ENCODE measurements around the gene SNX5.

The SNX5 gene

GRCh38 chr20:17968366-17969277, at the start of gene SNX5, which contains the start of gene MGME1:
SNX5 (minus strand) TSS chr20:17968794; CDS start chr20:17968425, 369 bp downstream.
MGME1 (plus strand) TSS chr20:17969018; CDS start chr20:17969860, 842 bp downstream.
- in situ Hi-C loops (cut with MboI; ENCODE audit: low sequenced_read_pairs), result no loop called here

- in situ Hi-C loops (cut with MboI; ENCODE audit: low sequenced_read_pairs), result no loop called here
Measured at GRCh38 chr20:18018100-18018499, 49.5 kb upstream of the SNX5 start.

GRCh38 chr20:18016772-18017171, 48.2 kb upstream of the SNX5 start:
- in situ Hi-C loops (cut with MboI; ENCODE audit: low sequenced_read_pairs), result no loop called here

GRCh38 chr20:18014411-18014810, 45.8 kb upstream of the SNX5 start:
- in situ Hi-C loops (cut with MboI; ENCODE audit: low sequenced_read_pairs), result no loop called here

GRCh38 chr20:18012901-18013300, 44.3 kb upstream of the SNX5 start:
- in situ Hi-C loops (cut with MboI; ENCODE audit: low sequenced_read_pairs), result no loop called here

GRCh38 chr20:18011951-18012645, 43.5 kb upstream of the SNX5 start:
- in situ Hi-C loops (cut with MboI; ENCODE audit: low sequenced_read_pairs), result no loop called here

- in situ Hi-C loops (cut with MboI; ENCODE audit: low sequenced_read_pairs), result no loop called here
Measured at GRCh38 chr20:18011482-18011881, 42.9 kb upstream of the SNX5 start.

- in situ Hi-C loops (cut with MboI; ENCODE audit: low sequenced_read_pairs), result no loop called here
Measured at GRCh38 chr20:18009116-18009515, 40.5 kb upstream of the SNX5 start.

GRCh38 chr20:18007534-18008292, 39.1 kb upstream of the SNX5 start:
- in situ Hi-C loops (cut with MboI; ENCODE audit: low sequenced_read_pairs), result no loop called here

GRCh38 chr20:18006684-18007083, 38.1 kb upstream of the SNX5 start:
- in situ Hi-C loops (cut with MboI; ENCODE audit: low sequenced_read_pairs), result no loop called here

- in situ Hi-C loops (cut with MboI; ENCODE audit: low sequenced_read_pairs), result no loop called here
Measured at GRCh38 chr20:18005990-18006364, 37.4 kb upstream of the SNX5 start.

GRCh38 chr20:18005170-18005989, 36.8 kb upstream of the SNX5 start:
- in situ Hi-C loops (cut with MboI; ENCODE audit: low sequenced_read_pairs), result no loop called here

GRCh38 chr20:18004384-18005031, 35.9 kb upstream of the SNX5 start:
- in situ Hi-C loops (cut with MboI; ENCODE audit: low sequenced_read_pairs), result no loop called here

- in situ Hi-C loops (cut with MboI; ENCODE audit: low sequenced_read_pairs), result no loop called here
Measured at GRCh38 chr20:18003897-18004296, 35.3 kb upstream of the SNX5 start.

GRCh38 chr20:18001131-18001921, 32.7 kb upstream of the SNX5 start:
- in situ Hi-C loops (cut with MboI; ENCODE audit: low sequenced_read_pairs), result no loop called here

GRCh38 chr20:17999566-17999965, 31.0 kb upstream of the SNX5 start:
- in situ Hi-C loops (cut with MboI; ENCODE audit: low sequenced_read_pairs), result no loop called here

GRCh38 chr20:17998446-17998845, 29.9 kb upstream of the SNX5 start:
- in situ Hi-C loops (cut with MboI; ENCODE audit: low sequenced_read_pairs), result no loop called here

GRCh38 chr20:17995967-17996819, 27.6 kb upstream of the SNX5 start:
- in situ Hi-C loops (cut with MboI; ENCODE audit: low sequenced_read_pairs), result no loop called here

Measured in HL-60/S4 (cell line).